Activated CD4-positive, alpha-beta T cell treated with anti-CD3 and anti-CD28 coated beads for 4 hours (primary cell): Measurements from ENCODE around the gene ZBTB5.
"Not testable (repeated sequence)": the region's sequence is repeated elsewhere in the genome, so short reads cannot be mapped to it uniquely, and the experiment has no call there.

Experiments
- DNase-seq, 2 donors: peaks; one replicate each; pipeline ENCODE4 v3.0.0-alpha.2; 2020

Gene ZBTB5

GRCh38 chr9:37399336-37399735 is 65.9 kb downstream of the ZBTB5 start:
- no peak for DNase-seq

DNA sequence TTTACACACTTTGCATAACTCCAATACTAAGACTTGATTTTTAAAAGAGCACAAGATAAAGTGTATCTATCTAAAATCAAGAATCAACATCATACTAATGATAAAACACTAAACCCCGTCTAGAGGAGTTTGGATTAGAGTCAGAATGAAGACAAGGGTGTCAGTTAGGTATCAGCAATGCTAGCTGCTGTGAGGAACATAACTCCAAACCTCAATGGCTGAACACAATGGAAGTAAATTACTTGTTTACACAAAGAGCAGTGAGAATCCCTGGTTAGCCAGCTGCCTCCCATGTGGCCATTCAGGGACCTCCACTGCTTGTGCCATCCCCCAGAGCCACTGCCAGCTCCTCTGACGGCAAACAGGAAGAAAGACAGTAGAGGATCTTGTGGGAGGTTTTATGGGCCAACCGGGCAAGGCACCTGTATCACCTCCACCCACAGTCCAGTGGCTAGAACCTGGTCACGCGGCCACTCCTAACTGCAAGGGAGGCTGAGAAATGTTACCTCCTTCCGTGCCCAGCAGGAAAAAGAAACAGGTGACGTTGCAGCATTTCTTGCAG is 66.7 kb downstream of the ZBTB5 start:
- DNase-seq: no peak

- DNase-seq: not testable (repeated sequence)
Measured at GRCh38 chr9:37397948-37398347, 67.3 kb downstream of the ZBTB5 start.

DNA sequence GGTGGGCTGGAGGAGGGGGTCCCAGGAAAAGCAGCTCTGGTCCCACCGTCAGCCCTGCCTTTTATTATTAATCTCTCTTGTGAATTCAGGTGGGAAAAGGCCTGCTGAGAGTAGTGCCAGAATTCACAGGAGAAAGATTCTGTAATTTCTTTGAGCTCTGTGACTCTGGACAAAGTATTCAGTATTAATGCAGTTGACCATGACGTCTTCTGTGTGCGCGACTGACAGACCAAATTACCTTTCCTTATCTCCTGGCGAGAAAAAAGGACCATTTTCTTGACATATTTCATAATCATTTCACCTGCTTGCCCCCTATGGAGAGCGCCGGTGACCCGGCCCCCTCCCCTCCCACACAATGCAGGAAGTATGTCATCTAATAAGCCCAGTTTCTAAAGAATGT is 69.6 kb downstream of the ZBTB5 start:
- DNase-seq: no peak

GRCh38 chr9:37395229-37395628 is 70.0 kb downstream of the ZBTB5 start:
- DNase-seq: no peak

DNA sequence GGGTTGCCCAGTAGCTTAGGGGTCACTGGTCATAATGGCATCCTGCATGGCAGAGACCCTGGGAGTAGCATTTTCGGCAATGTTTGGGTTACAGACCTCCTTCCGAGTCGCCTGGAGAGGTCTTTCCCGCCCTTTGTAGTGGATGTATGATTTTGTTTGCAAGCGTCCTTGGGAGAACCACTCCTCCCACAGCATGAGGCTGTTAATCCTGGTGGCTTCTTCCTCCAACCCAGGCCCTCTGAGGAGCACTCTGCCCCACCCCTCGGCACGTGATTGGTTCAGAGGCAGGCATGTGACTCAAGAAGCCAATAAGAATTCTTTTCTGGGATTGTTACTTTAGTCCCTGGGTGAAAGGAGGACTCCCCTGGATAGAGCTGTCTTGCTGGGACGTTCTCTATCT is 73.0 kb downstream of the ZBTB5 start:
- DNase-seq: no peak

DNA sequence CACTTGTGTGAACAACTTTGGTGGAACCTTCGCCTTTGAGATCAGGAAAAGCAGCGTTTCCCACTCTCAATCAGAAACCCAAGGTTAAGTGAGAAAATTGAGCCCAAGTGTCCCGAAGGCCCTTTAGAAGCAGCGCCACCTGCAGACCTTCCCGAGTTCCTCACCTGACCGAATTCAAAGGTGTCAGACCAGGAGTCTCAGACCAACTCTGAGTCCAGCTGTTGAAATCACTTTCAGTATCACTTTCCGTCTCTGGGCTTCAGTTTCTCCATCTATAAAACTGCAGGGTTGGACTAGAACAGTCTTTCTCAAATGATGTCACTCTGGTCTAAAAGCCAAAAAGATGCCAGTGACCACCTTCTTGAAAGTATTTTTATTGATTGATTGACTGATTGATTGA is 74.5 kb downstream of the ZBTB5 start:
- DNase-seq: peak in 1 of 2 donors; percentile 16
